GM23338 (cell line): ENCODE data around the gene RFX6. TPM values are rescaled to one million over a fixed set of nuclear protein-coding genes. Genes with fewer than 3 reads are reported as not detected.
A peak's percentile ranks its signal among the peaks of the same experiment; 100 is the strongest.

ENCODE experiments used
- ATAC-seq: fragments of 200-7000 bp; cut with Tn5 transposase; 3 replicates; pipeline ENCODE4 v1.9.1; 2020
- DNase-seq: peaks from one replicate; pipeline ENCODE4 v3.0.0-alpha.2; 2015; ENCODE audit warnings: low spot score
- H2AFZ ChIP-seq: fragments of 200-600 bp; sonication (generic); 2 replicates; pipeline ENCODE4 v1.8.0; 2016; ENCODE audit warnings: antibody characterized with exemption, mild to moderate bottlenecking, moderate library complexity
- H3F3A ChIP-seq: fragments of 200-600 bp; sonication (generic); replicated peaks from 2 replicates; pipeline ENCODE4 v1.8.0; 2017; ENCODE audit warnings: antibody characterized with exemption, mixed run types, low read depth
- H3K27ac ChIP-seq: fragments of 200-600 bp; sonication (generic); 2 replicates; pipeline ENCODE4 v1.6.1; 2016; ENCODE audit warnings: low read depth
- H3K27me3 ChIP-seq: fragments of 200-600 bp; sonication (generic); 2 replicates; pipeline ENCODE4 v1.8.0; 2016; ENCODE audit warnings: mild to moderate bottlenecking, mixed run types, moderate library complexity; ENCODE audit not compliant: insufficient read depth
- H3K36me3 ChIP-seq: fragments of 200-600 bp; sonication (generic); 2 replicates; pipeline ENCODE4 v1.8.0; 2016; ENCODE audit warnings: mild to moderate bottlenecking; ENCODE audit not compliant: insufficient read depth
- H3K4me1 ChIP-seq: fragments of 200-600 bp; sonication (generic); 2 replicates; pipeline ENCODE4 v1.8.0; 2016; ENCODE audit warnings: mild to moderate bottlenecking, moderate library complexity; ENCODE audit not compliant: insufficient read depth
- H3K4me2 ChIP-seq: fragments of 200-600 bp; sonication (generic); 2 replicates; pipeline ENCODE4 v1.7.1; 2017; ENCODE audit warnings: mixed run types
- H3K4me3 ChIP-seq: fragments of 200-600 bp; sonication (generic); 2 replicates; pipeline ENCODE4 v1.6.1; 2016; ENCODE audit warnings: mixed run types
- H3K79me2 ChIP-seq: fragments of 200-600 bp; sonication (generic); replicated peaks from 2 replicates; pipeline ENCODE4 v1.8.0; 2017; ENCODE audit warnings: mild to moderate bottlenecking; ENCODE audit not compliant: insufficient read depth
- H3K9me2 ChIP-seq: fragments of 200-600 bp; sonication (generic); 2 replicates; pipeline ENCODE4 v1.8.0; 2017; ENCODE audit not compliant: insufficient read depth
- H4K20me1 ChIP-seq: fragments of 200-600 bp; sonication (generic); replicated peaks from 2 replicates; pipeline ENCODE4 v1.8.0; 2017; ENCODE audit warnings: mild to moderate bottlenecking; ENCODE audit not compliant: insufficient read depth
- H3K27ac Mint-ChIP-seq: 2 replicates; pipeline ENCODE4 v1.8.0; 2020; ENCODE audit warnings: inconsistent platforms, mild to moderate bottlenecking, moderate library complexity, mixed read lengths
- H3K27me3 Mint-ChIP-seq: 3 replicates; pipeline ENCODE4 v1.8.0; 2022; ENCODE audit warnings: low read depth, mild to moderate bottlenecking, moderate library complexity, mixed read lengths, inconsistent platforms; ENCODE audit not compliant: insufficient read depth, poor library complexity
- H3K36me3 Mint-ChIP-seq: 3 replicates; pipeline ENCODE4 v1.8.0; 2021; ENCODE audit warnings: low read depth, mild to moderate bottlenecking, inconsistent platforms, moderate library complexity, mixed read lengths
- H3K4me1 Mint-ChIP-seq: 3 replicates; pipeline ENCODE4 v1.8.0; 2020; ENCODE audit warnings: mild to moderate bottlenecking, inconsistent platforms, mixed read lengths
- H3K4me3 Mint-ChIP-seq: 3 replicates; pipeline ENCODE4 v1.8.0; 2021; ENCODE audit warnings: moderate library complexity, mild to moderate bottlenecking, inconsistent platforms, mixed read lengths
- H3K9me3 Mint-ChIP-seq: 3 replicates; pipeline ENCODE4 v1.8.0; 2020; ENCODE audit warnings: moderate library complexity, mild to moderate bottlenecking, inconsistent platforms, mixed read lengths
- CREB1 ChIP-seq: fragments of 250-450 bp; sonication (Bioruptor Pico); IDR thresholded peaks from 2 replicates; pipeline ENCODE4 v1.5.0; 2020; ENCODE audit warnings: low read depth, mild to moderate bottlenecking, moderate library complexity
- CTCF ChIP-seq, 2 experiments: fragments of 200-600 bp in 1 of 2; sonication (generic) in 1 of 2; conservative IDR thresholded peaks; 2 replicates each; pipeline versions ENCODE4 v1.5.1 to v1.6.1; 2016 to 2017; ENCODE audit warnings: antibody characterized with exemption in 2 of 2, low read depth in 2 of 2, mild to moderate bottlenecking in 2 of 2, moderate library complexity in 1 of 2
- ETS1 ChIP-seq: IDR thresholded peaks from 2 replicates; pipeline ENCODE4 v1.6.1; 2016; ENCODE audit warnings: antibody characterized with exemption
- EZH2 ChIP-seq: fragments of 200-600 bp; sonication (generic); IDR thresholded peaks from one replicate; pipeline ENCODE4 v1.8.0; 2017; ENCODE audit warnings: antibody characterized with exemption, mild to moderate bottlenecking, low read depth; ENCODE audit not compliant: unreplicated experiment
- EZH2phosphoT487 ChIP-seq: fragments of 200-600 bp; sonication (generic); IDR thresholded peaks from one replicate; pipeline ENCODE4 v1.8.1; 2018; ENCODE audit warnings: antibody characterized with exemption; ENCODE audit not compliant: unreplicated experiment
- JUNB ChIP-seq: IDR thresholded peaks from one replicate; pipeline ENCODE4 v1.6.1; 2016; ENCODE audit warnings: antibody characterized with exemption; ENCODE audit not compliant: unreplicated experiment
- NANOG ChIP-seq: IDR thresholded peaks from 2 replicates; pipeline ENCODE4 v1.6.1; 2016; ENCODE audit warnings: antibody characterized with exemption, borderline replicate concordance
- POLR2AphosphoS5 ChIP-seq: IDR thresholded peaks from 2 replicates; pipeline ENCODE4 v1.6.1; 2016; ENCODE audit warnings: antibody characterized with exemption, low read depth
- STAT1 ChIP-seq: IDR thresholded peaks from one replicate; pipeline ENCODE4 v1.6.1; 2016; ENCODE audit warnings: antibody characterized with exemption; ENCODE audit not compliant: unreplicated experiment
- ZNF114 ChIP-seq: fragments of 250-450 bp; sonication (Bioruptor Pico); IDR thresholded peaks from 2 replicates; pipeline ENCODE4 v1.5.0; 2020; ENCODE audit warnings: mild to moderate bottlenecking, moderate library complexity
- ZNF331 ChIP-seq: fragments of 250-450 bp; sonication (Bioruptor Pico); IDR thresholded peaks from 2 replicates; pipeline ENCODE4 v1.5.0; 2020; ENCODE audit warnings: low read depth, mild to moderate bottlenecking, moderate library complexity
- polyA plus RNA-seq: library from polyadenylated mRNA; unstranded; fragments of >200 nt; fragmentation: Nextera tagmentation; extraction: Ambion mirVana; gene quantifications from 2 replicates; pipeline ENCODE4 v1.2.1, GENCODE V29; 2016
- total RNA-seq: library from RNA; depleted of rRNA; stranded (reverse); fragments of >200 nt; shearing (Covaris generic); gene quantifications from 2 replicates; pipeline ENCODE4 v1.2.3, GENCODE V29; 2014

RFX6 gene
- total and polyA plus RNA-seq, 2 experiments from 2014 or later = 0.35 TPM; not detected in 1

GRCh38 chr6:116872771-116873170, 4.3 kb upstream of the RFX6 start (continued):
- TF ChIP-seq ETS1 (no peak), EZH2phosphoT487 (no peak), JUNB (no peak), CREB1 (no peak), ZNF331 (CRISPR knock-in tag) (no peak), EZH2 (no peak), NANOG (no peak), CTCF (conservative IDR thresholded peaks at IDR 0.05; ENCODE audit: low read depth in 2 of 2) (no peak), STAT1 (no peak), POLR2AphosphoS5 (no peak), ZNF114 (CRISPR knock-in tag) (no peak)

- Mint-ChIP-seq H3K9me3 (peaks cover 12% of the 10 kb centered on the region; the same call in 2 of the 3 replicates), H3K36me3 (peaks cover 3% of the 10 kb centered on the region; the same call in 2 of the 3 replicates), H3K27ac (no peak overlapping the region), H3K4me3 (peak overlapping the region; percentile 92), H3K4me1 (peaks cover 8% of the 10 kb centered on the region), H3K27me3 (peaks cover 35% of the 10 kb centered on the region)
- Histone ChIP-seq H3K27me3 (peaks cover 63% of the 10 kb centered on the region), H3K27ac (no peak overlapping the region), H3F3A (no peaks in the 10 kb centered on the region), H3K36me3 (no peaks in the 10 kb centered on the region), H3K4me1 (no peaks in the 10 kb centered on the region), H3K4me2 (peak overlapping the region; percentile 89), H4K20me1 (0 out of 2 replicates have a peak, but pooled peaks cover 3% of the 10 kb centered on the region), H3K9me2 (no peaks in the 10 kb centered on the region; the same call in 1 of the 2 replicates), H3K79me2 (no peaks in the 10 kb centered on the region), H2AFZ (peak overlapping the region; percentile 88), H3K4me3 (peak overlapping the region; percentile 74)
- no peak for ATAC-seq
- TF ChIP-seq ETS1 = no peak
- TF ChIP-seq EZH2 = peak; percentile 71
- TF ChIP-seq STAT1 = no peak
- TF ChIP-seq ZNF114 (CRISPR knock-in tag) = no peak
- TF ChIP-seq POLR2AphosphoS5 = no peak
- no peak for DNase-seq
Observed at GRCh38 chr6:116876107-116876506, 935 bp upstream of the RFX6 start.
